Measurements from ENCODE around the gene LMF1.

- TF ChIP-seq, protein P1, sequence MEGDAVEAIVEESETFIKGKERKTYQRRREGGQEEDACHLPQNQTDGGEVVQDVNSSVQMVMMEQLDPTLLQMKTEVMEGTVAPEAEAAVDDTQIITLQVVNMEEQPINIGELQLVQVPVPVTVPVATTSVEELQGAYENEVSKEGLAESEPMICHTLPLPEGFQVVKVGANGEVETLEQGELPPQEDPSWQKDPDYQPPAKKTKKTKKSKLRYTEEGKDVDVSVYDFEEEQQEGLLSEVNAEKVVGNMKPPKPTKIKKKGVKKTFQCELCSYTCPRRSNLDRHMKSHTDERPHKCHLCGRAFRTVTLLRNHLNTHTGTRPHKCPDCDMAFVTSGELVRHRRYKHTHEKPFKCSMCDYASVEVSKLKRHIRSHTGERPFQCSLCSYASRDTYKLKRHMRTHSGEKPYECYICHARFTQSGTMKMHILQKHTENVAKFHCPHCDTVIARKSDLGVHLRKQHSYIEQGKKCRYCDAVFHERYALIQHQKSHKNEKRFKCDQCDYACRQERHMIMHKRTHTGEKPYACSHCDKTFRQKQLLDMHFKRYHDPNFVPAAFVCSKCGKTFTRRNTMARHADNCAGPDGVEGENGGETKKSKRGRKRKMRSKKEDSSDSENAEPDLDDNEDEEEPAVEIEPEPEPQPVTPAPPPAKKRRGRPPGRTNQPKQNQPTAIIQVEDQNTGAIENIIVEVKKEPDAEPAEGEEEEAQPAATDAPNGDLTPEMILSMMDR (IDR thresholded peaks at IDR 0.05; ENCODE audit: poor library complexity, severe bottlenecking): no peak
- TF ChIP-seq TAF1 (IDR thresholded peaks at IDR 0.05; ENCODE audit: low read depth) (no peak), POLR2AphosphoS5 (IDR thresholded peaks at IDR 0.05) (no peak), EP300 (conservative IDR thresholded peaks at IDR 0.05; ENCODE audit: poor library complexity, severe bottlenecking) (no peak), REST (IDR thresholded peaks at IDR 0.05; ENCODE audit: borderline replicate concordance) (no peak), EZH2 (IDR thresholded peaks at IDR 0.05; ENCODE audit: borderline replicate concordance, insufficient read depth, low read length, poor library complexity, severe bottlenecking) (no peak), RAD21 (conservative IDR thresholded peaks at IDR 0.05) (no peak), SMC3 (conservative IDR thresholded peaks at IDR 0.05; ENCODE audit: poor library complexity) (no peak)
Measured at GRCh38 chr16:853981-854807, 116.6 kb downstream of the LMF1 start.

Data from neural cell (in vitro differentiated cells).